ENCODE results near the gene SLC24A4.

DNA sequence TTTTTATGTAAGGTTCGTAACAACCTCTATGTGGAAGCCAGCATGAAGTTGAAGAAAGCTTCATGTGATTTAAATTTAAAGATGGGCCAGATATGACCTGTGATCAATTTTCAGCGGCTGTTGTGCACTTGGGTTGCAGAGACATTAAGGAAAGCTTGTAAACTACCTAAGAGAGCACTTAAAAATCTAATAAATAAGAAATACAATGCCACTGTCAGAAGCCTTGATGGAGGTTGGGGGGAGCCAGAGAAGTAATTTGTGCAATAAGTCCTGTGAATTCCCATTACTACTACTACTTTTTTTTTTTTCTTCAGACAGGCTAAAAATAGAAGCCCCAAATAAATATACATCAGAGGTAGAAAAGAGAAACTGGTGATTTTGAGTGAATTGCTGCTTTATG, 30.3 kb upstream of the SLC24A4 start:
- TF ChIP-seq, protein P1, sequence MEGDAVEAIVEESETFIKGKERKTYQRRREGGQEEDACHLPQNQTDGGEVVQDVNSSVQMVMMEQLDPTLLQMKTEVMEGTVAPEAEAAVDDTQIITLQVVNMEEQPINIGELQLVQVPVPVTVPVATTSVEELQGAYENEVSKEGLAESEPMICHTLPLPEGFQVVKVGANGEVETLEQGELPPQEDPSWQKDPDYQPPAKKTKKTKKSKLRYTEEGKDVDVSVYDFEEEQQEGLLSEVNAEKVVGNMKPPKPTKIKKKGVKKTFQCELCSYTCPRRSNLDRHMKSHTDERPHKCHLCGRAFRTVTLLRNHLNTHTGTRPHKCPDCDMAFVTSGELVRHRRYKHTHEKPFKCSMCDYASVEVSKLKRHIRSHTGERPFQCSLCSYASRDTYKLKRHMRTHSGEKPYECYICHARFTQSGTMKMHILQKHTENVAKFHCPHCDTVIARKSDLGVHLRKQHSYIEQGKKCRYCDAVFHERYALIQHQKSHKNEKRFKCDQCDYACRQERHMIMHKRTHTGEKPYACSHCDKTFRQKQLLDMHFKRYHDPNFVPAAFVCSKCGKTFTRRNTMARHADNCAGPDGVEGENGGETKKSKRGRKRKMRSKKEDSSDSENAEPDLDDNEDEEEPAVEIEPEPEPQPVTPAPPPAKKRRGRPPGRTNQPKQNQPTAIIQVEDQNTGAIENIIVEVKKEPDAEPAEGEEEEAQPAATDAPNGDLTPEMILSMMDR (IDR thresholded peaks at IDR 0.05), result no peak
- TF ChIP-seq POLR2A (IDR thresholded peaks at IDR 0.05), result no peak
